ENCODE results near the gene OR10J1. TPM values are rescaled to one million over a fixed set of nuclear protein-coding genes. Genes with fewer than 3 reads are reported as not detected.

The OR10J1 gene
- total RNA-seq, 1 donor from 2014 or later: not detected

DNA sequence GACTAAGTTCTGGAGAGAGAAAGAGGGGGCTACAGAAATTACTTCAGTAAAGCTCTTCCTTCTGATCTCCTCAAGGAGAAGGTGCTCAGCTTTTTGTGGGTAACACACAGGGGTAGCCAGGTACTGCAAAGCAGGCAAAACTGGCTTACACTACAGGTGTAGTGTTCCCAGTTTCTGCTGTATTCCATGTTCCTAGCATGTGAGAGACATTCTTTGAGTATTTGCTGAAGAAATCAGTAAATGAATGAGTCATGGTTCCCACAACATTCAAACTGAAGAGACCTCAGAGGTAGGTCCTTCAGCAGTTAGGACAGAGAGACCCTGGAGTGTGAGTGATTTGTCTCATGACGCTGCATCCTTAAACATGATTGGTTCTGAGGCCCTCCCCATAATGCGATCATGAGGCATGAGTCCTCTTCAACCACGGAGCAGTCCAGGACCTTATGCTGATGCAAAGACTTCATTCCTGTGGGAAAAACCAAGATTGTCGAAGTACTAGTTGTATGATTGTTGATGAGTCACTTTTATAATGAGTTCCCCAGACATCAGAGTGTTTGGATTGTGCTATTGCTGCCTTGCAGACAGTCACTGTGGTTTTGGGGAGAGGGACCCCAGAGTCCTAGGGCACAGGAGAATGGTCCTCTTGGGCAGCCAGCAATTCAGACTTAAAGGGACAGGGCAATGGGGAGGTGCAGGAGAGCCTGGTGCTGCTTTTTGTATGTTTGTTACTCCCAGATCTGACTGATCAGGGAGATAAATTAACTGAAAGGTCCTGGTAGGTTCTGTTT lies 10.3 kb upstream of the OR10J1 start:
- Mint-ChIP-seq H3K27ac (no peak overlapping the region), H3K4me3 (no peak overlapping the region), H3K36me3 (no peaks in the 10 kb centered on the region), H3K9me3 (no peaks in the 10 kb centered on the region), H3K27me3 (no peaks in the 10 kb centered on the region), H3K4me1 (ENCODE audit: unreplicated experiment) (no peaks in the 10 kb centered on the region)
- TF ChIP-seq, protein P1, sequence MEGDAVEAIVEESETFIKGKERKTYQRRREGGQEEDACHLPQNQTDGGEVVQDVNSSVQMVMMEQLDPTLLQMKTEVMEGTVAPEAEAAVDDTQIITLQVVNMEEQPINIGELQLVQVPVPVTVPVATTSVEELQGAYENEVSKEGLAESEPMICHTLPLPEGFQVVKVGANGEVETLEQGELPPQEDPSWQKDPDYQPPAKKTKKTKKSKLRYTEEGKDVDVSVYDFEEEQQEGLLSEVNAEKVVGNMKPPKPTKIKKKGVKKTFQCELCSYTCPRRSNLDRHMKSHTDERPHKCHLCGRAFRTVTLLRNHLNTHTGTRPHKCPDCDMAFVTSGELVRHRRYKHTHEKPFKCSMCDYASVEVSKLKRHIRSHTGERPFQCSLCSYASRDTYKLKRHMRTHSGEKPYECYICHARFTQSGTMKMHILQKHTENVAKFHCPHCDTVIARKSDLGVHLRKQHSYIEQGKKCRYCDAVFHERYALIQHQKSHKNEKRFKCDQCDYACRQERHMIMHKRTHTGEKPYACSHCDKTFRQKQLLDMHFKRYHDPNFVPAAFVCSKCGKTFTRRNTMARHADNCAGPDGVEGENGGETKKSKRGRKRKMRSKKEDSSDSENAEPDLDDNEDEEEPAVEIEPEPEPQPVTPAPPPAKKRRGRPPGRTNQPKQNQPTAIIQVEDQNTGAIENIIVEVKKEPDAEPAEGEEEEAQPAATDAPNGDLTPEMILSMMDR (conservative IDR thresholded peaks at IDR 0.05): no peak
- no peak for DNase-seq (ENCODE audit: extremely low spot score, unreplicated experiment)

DNA sequence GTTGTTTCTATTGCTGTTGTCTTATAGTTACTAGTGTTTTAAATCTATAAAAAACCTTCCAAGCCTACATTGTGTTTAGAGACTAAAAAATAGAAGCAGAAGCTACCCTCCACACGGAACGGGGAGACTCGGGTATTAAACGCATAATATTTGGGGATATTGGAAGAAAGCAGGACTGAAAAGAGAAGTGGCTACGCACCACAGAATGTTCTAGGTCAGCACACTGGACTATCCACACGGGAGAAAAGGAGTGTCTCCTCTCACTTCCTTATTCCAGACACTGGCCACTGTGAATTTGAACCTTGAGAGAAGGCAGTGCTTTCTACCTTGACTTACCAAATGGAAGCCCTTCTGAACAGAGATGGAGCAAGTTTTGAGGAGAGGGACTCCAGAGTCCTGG lies 8.5 kb upstream of the OR10J1 start:
- Mint-ChIP-seq H3K4me1 (ENCODE audit: unreplicated experiment) (no peaks in the 10 kb centered on the region), H3K27me3 (no peaks in the 10 kb centered on the region), H3K4me3 (no peak overlapping the region), H3K36me3 (no peaks in the 10 kb centered on the region), H3K27ac (no peak overlapping the region), H3K9me3 (peaks cover under 1% of the 10 kb centered on the region)
- TF ChIP-seq, protein P1 (conservative IDR thresholded peaks at IDR 0.05): no peak
- DNase-seq (ENCODE audit: extremely low spot score, unreplicated experiment): no peak

DNA sequence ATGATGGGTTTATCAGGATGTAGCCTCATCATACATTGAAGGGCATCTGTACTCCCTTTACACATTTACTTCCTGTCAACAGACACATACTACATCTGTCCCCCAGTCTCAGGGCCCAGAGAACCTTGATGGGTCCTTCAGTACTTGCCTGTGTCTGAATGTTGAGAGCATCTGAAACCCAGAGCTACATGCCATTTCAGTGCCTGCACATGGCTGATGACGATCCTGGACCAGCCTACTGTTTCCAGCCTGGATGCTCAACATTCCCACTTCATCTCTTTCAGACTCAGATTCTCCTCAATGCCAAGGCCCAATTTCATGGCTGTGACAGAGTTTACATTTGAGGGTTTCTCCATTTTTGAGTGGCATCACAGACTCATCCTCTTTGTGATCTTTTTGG lies 7.6 kb upstream of the OR10J1 start, which contains the start of gene OR10J4:
Gene OR10J4, plus strand, starts transcription at position 301 of the 400 bp plus-strand sequence.
- H3K36me3 Mint-ChIP-seq: no peaks in the 10 kb centered on the region
- TF ChIP-seq, protein P1 (conservative IDR thresholded peaks at IDR 0.05): no peak
- no peaks in the 10 kb centered on the region for H3K27me3 Mint-ChIP-seq
- no peak for DNase-seq (ENCODE audit: extremely low spot score, unreplicated experiment)
- H3K9me3 Mint-ChIP-seq: peaks cover 4% of the 10 kb centered on the region
- H3K4me3 Mint-ChIP-seq: no peak within 1 kb of the TSS
- H3K4me1 Mint-ChIP-seq (ENCODE audit: unreplicated experiment): no peaks in the 10 kb centered on the region
- H3K27ac Mint-ChIP-seq: no peak within 1 kb of the TSS

DNA sequence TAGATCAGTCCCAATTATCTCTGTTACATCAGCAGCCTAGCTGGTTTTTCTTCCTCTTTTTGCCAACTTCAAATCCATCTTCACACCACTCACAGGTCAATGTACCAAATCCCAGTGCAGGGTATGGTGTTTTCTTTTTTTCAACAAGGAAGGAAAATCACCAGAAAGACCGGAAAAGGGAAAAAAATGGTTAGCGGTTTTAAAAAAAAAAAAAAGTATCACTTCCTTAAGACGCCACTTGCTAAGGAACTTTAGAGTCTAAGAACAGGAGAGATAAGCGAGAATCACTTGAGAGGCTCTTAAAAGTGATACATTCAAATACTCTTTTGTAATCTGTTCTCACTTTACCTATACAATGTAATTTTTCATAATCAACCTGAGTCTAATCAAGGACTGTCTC lies 3.1 kb upstream of the OR10J1 start:
- Mint-ChIP-seq H3K9me3 (peaks cover 4% of the 10 kb centered on the region), H3K4me1 (ENCODE audit: unreplicated experiment) (no peaks in the 10 kb centered on the region), H3K27me3 (no peaks in the 10 kb centered on the region), H3K36me3 (no peaks in the 10 kb centered on the region), H3K4me3 (no peak overlapping the region), H3K27ac (no peak overlapping the region)
- DNase-seq (ENCODE audit: extremely low spot score, unreplicated experiment): no peak
- TF ChIP-seq, protein P1 (conservative IDR thresholded peaks at IDR 0.05): no peak

DNA sequence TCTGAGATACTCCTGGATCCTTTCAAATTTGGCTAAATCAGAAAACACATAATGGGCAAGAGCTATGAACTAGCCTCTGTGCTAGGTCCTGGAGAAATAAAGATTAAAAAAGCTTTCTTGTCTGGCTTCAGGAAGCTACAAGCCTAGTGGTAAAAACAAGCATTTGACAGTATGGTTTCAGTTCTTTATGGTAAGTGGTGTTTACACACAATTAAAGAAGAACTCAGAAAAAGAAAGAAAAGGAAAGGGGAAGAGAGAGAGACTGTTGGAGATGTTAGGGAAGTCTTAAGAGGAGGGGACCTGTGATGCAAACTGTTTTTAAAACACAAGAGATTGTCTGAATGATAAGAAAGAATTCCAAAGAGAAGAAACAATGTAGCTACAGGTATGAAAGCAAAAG lies 1.8 kb downstream of the OR10J1 start:
- H3K4me3 Mint-ChIP-seq: no peak overlapping the region
- H3K36me3 Mint-ChIP-seq: no peaks in the 10 kb centered on the region
- no peaks in the 10 kb centered on the region for H3K4me1 Mint-ChIP-seq (ENCODE audit: unreplicated experiment)
- DNase-seq (ENCODE audit: extremely low spot score, unreplicated experiment): no peak
- H3K27ac Mint-ChIP-seq: no peak overlapping the region
- peaks cover under 1% of the 10 kb centered on the region for H3K9me3 Mint-ChIP-seq
- no peaks in the 10 kb centered on the region for H3K27me3 Mint-ChIP-seq
- TF ChIP-seq, protein P1 (conservative IDR thresholded peaks at IDR 0.05): no peak
